MM.1S (cell line): ENCODE results near the gene RABEP1.

Source experiments
- EZH2 ChIP-seq: fragments of 300-600 bp; sonication (generic); optimal IDR thresholded peaks from 2 replicates; pipeline ENCODE3; 2017; ENCODE audit warnings: low read depth, mild to moderate bottlenecking, antibody characterized with exemption, low read length, mixed read lengths
- TF ChIP-seq, protein P1 (sequence below): fragments of 300-600 bp; sonication (generic); IDR thresholded peaks from 2 replicates; pipeline ENCODE4 v1.5.1; 2016; ENCODE audit warnings: antibody characterized with exemption, low read length, mixed read lengths

- no peak for TF ChIP-seq EZH2
- TF ChIP-seq, protein P1, sequence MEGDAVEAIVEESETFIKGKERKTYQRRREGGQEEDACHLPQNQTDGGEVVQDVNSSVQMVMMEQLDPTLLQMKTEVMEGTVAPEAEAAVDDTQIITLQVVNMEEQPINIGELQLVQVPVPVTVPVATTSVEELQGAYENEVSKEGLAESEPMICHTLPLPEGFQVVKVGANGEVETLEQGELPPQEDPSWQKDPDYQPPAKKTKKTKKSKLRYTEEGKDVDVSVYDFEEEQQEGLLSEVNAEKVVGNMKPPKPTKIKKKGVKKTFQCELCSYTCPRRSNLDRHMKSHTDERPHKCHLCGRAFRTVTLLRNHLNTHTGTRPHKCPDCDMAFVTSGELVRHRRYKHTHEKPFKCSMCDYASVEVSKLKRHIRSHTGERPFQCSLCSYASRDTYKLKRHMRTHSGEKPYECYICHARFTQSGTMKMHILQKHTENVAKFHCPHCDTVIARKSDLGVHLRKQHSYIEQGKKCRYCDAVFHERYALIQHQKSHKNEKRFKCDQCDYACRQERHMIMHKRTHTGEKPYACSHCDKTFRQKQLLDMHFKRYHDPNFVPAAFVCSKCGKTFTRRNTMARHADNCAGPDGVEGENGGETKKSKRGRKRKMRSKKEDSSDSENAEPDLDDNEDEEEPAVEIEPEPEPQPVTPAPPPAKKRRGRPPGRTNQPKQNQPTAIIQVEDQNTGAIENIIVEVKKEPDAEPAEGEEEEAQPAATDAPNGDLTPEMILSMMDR, result no peak
Measured at GRCh38 chr17:5283571-5284315, 1.7 kb downstream of the RABEP1 start.
